Heart left ventricle (tissue), 13 donors: Measurements from ENCODE around the gene PLEKHA1.

Experiments used
- POLR2A ChIP-seq, 2 donors: fragments of 450-650 bp; IDR thresholded peaks; one replicate each; pipeline ENCODE4 v1.6.1; 2017; ENCODE audit warnings: antibody characterized with exemption in 2 of 2, mild to moderate bottlenecking in 2 of 2, moderate library complexity in 2 of 2
- TF ChIP-seq, protein P1 (sequence below), 12 donors: fragments of 200-600 bp; sonication (generic) in 4 of 12; IDR thresholded peaks; one replicate each; pipeline versions ENCODE4 v1.5.0 to v1.8.0; 2018 to 2022; ENCODE audit warnings: antibody characterized with exemption in 12 of 12, mild to moderate bottlenecking in 5 of 12
- donor health status: ischemic (EF 13 %, LVEDD 7.1; RV severe dilation, severe dysfunction).
- donor health status: DM: no; HTN: yes; CAD: no.
- donor health status: DM: no; HTN: no; CAD: no.
- donor health status: ischemic (EF 25% LVEDD 6.9; RV normal size, moderate dysfunction).
- donor health status: ischemic (EF 25% LVEDD 5.7; RV mildly dilated, moderate dysfunction).
- donor health status: ischemic (EF 35%, LVEDD 5.7; RV mildly dilated, moderate dysfunction).
- donor health status: nonischemic (EF 11% LVEDD 7.7; RV severe dilation, severe dysfunction).
- donor health status: DM: yes; HTN: yes; CAD: no.
- donor health status: PGD.
- donor health status: ischemic (EF 29% LVEDD 5.4; RV normal size, mild dysfunction).
- donor health status: nonischemic (EF 23%, LVEDD 6.1; RV moderate dilation, normal function).

DNA sequence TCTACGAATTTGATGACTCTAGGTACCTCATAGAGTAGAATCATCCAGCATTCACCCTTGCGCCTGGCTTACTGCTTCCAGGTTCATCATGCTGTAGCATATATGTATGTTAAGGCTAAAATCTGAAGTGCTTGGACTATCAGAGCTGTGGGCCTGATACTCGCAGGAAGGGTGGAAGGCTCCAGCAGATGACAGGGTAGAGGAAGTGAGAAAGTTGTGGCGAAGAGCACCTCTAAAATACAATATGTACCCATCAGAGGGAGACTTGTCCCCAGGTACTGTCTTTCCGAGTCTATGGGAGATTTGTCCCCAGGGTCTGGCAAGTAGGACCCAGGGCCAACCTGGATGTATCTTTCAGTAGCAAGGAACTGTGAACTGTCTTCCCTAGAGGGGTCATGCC lies 48.1 kb upstream of the PLEKHA1 start:
- TF ChIP-seq, protein P1, sequence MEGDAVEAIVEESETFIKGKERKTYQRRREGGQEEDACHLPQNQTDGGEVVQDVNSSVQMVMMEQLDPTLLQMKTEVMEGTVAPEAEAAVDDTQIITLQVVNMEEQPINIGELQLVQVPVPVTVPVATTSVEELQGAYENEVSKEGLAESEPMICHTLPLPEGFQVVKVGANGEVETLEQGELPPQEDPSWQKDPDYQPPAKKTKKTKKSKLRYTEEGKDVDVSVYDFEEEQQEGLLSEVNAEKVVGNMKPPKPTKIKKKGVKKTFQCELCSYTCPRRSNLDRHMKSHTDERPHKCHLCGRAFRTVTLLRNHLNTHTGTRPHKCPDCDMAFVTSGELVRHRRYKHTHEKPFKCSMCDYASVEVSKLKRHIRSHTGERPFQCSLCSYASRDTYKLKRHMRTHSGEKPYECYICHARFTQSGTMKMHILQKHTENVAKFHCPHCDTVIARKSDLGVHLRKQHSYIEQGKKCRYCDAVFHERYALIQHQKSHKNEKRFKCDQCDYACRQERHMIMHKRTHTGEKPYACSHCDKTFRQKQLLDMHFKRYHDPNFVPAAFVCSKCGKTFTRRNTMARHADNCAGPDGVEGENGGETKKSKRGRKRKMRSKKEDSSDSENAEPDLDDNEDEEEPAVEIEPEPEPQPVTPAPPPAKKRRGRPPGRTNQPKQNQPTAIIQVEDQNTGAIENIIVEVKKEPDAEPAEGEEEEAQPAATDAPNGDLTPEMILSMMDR (IDR thresholded peaks at IDR 0.05), result no peak
- no peak for TF ChIP-seq POLR2A (IDR thresholded peaks at IDR 0.05)
